GM23338 (cell line): Measurements from ENCODE around the gene PBLD. TPM values are rescaled to one million over a fixed set of nuclear protein-coding genes. Genes with fewer than 3 reads are reported as not detected.
"Not testable (repeated sequence)": the region's sequence is repeated elsewhere in the genome, so short reads cannot be mapped to it uniquely, and the experiment has no call there.

Experiments used
- ATAC-seq: fragments of 200-7000 bp; cut with Tn5 transposase; 3 replicates; pipeline ENCODE4 v1.9.1; 2020
- DNase-seq: peaks from one replicate; pipeline ENCODE4 v3.0.0-alpha.2; 2015; ENCODE audit warnings: low spot score
- H2AFZ ChIP-seq: fragments of 200-600 bp; sonication (generic); 2 replicates; pipeline ENCODE4 v1.8.0; 2016; ENCODE audit warnings: antibody characterized with exemption, mild to moderate bottlenecking, moderate library complexity
- H3F3A ChIP-seq: fragments of 200-600 bp; sonication (generic); replicated peaks from 2 replicates; pipeline ENCODE4 v1.8.0; 2017; ENCODE audit warnings: antibody characterized with exemption, mixed run types, low read depth
- H3K27ac ChIP-seq: fragments of 200-600 bp; sonication (generic); 2 replicates; pipeline ENCODE4 v1.6.1; 2016; ENCODE audit warnings: low read depth
- H3K27me3 ChIP-seq: fragments of 200-600 bp; sonication (generic); 2 replicates; pipeline ENCODE4 v1.8.0; 2016; ENCODE audit warnings: mild to moderate bottlenecking, mixed run types, moderate library complexity; ENCODE audit not compliant: insufficient read depth
- H3K36me3 ChIP-seq: fragments of 200-600 bp; sonication (generic); 2 replicates; pipeline ENCODE4 v1.8.0; 2016; ENCODE audit warnings: mild to moderate bottlenecking; ENCODE audit not compliant: insufficient read depth
- H3K4me1 ChIP-seq: fragments of 200-600 bp; sonication (generic); 2 replicates; pipeline ENCODE4 v1.8.0; 2016; ENCODE audit warnings: mild to moderate bottlenecking, moderate library complexity; ENCODE audit not compliant: insufficient read depth
- H3K4me2 ChIP-seq: fragments of 200-600 bp; sonication (generic); 2 replicates; pipeline ENCODE4 v1.7.1; 2017; ENCODE audit warnings: mixed run types
- H3K4me3 ChIP-seq: fragments of 200-600 bp; sonication (generic); 2 replicates; pipeline ENCODE4 v1.6.1; 2016; ENCODE audit warnings: mixed run types
- H3K79me2 ChIP-seq: fragments of 200-600 bp; sonication (generic); replicated peaks from 2 replicates; pipeline ENCODE4 v1.8.0; 2017; ENCODE audit warnings: mild to moderate bottlenecking; ENCODE audit not compliant: insufficient read depth
- H3K9me2 ChIP-seq: fragments of 200-600 bp; sonication (generic); 2 replicates; pipeline ENCODE4 v1.8.0; 2017; ENCODE audit not compliant: insufficient read depth
- H4K20me1 ChIP-seq: fragments of 200-600 bp; sonication (generic); replicated peaks from 2 replicates; pipeline ENCODE4 v1.8.0; 2017; ENCODE audit warnings: mild to moderate bottlenecking; ENCODE audit not compliant: insufficient read depth
- H3K27ac Mint-ChIP-seq: 2 replicates; pipeline ENCODE4 v1.8.0; 2020; ENCODE audit warnings: inconsistent platforms, mild to moderate bottlenecking, moderate library complexity, mixed read lengths
- H3K27me3 Mint-ChIP-seq: 3 replicates; pipeline ENCODE4 v1.8.0; 2022; ENCODE audit warnings: low read depth, mild to moderate bottlenecking, moderate library complexity, mixed read lengths, inconsistent platforms; ENCODE audit not compliant: insufficient read depth, poor library complexity
- H3K36me3 Mint-ChIP-seq: 3 replicates; pipeline ENCODE4 v1.8.0; 2021; ENCODE audit warnings: low read depth, mild to moderate bottlenecking, inconsistent platforms, moderate library complexity, mixed read lengths
- H3K4me1 Mint-ChIP-seq: 3 replicates; pipeline ENCODE4 v1.8.0; 2020; ENCODE audit warnings: mild to moderate bottlenecking, inconsistent platforms, mixed read lengths
- H3K4me3 Mint-ChIP-seq: 3 replicates; pipeline ENCODE4 v1.8.0; 2021; ENCODE audit warnings: moderate library complexity, mild to moderate bottlenecking, inconsistent platforms, mixed read lengths
- H3K9me3 Mint-ChIP-seq: 3 replicates; pipeline ENCODE4 v1.8.0; 2020; ENCODE audit warnings: moderate library complexity, mild to moderate bottlenecking, inconsistent platforms, mixed read lengths
- CREB1 ChIP-seq: fragments of 250-450 bp; sonication (Bioruptor Pico); IDR thresholded peaks from 2 replicates; pipeline ENCODE4 v1.5.0; 2020; ENCODE audit warnings: low read depth, mild to moderate bottlenecking, moderate library complexity
- ETS1 ChIP-seq: IDR thresholded peaks from 2 replicates; pipeline ENCODE4 v1.6.1; 2016; ENCODE audit warnings: antibody characterized with exemption
- EZH2 ChIP-seq: fragments of 200-600 bp; sonication (generic); IDR thresholded peaks from one replicate; pipeline ENCODE4 v1.8.0; 2017; ENCODE audit warnings: antibody characterized with exemption, mild to moderate bottlenecking, low read depth; ENCODE audit not compliant: unreplicated experiment
- ZNF331 ChIP-seq: fragments of 250-450 bp; sonication (Bioruptor Pico); IDR thresholded peaks from 2 replicates; pipeline ENCODE4 v1.5.0; 2020; ENCODE audit warnings: low read depth, mild to moderate bottlenecking, moderate library complexity
- polyA plus RNA-seq: library from polyadenylated mRNA; unstranded; fragments of >200 nt; fragmentation: Nextera tagmentation; extraction: Ambion mirVana; gene quantifications from 2 replicates; pipeline ENCODE4 v1.2.1, GENCODE V29; 2016
- total RNA-seq: library from RNA; depleted of rRNA; stranded (reverse); fragments of >200 nt; shearing (Covaris generic); gene quantifications from 2 replicates; pipeline ENCODE4 v1.2.3, GENCODE V29; 2014
- TF ChIP-seq, protein P1 (sequence below): fragments of 250-450 bp; sonication (Bioruptor Pico); IDR thresholded peaks from 2 replicates; pipeline ENCODE4 v1.5.0; 2020; ENCODE audit warnings: mild to moderate bottlenecking, moderate library complexity

The PBLD gene
- total and polyA plus RNA-seq, 2 experiments from 2014 or later: 0.90 to 1.5 TPM

GRCh38 chr10:68318331-68319059, 14.2 kb downstream of the PBLD start (continued):
- TF ChIP-seq, protein P1, sequence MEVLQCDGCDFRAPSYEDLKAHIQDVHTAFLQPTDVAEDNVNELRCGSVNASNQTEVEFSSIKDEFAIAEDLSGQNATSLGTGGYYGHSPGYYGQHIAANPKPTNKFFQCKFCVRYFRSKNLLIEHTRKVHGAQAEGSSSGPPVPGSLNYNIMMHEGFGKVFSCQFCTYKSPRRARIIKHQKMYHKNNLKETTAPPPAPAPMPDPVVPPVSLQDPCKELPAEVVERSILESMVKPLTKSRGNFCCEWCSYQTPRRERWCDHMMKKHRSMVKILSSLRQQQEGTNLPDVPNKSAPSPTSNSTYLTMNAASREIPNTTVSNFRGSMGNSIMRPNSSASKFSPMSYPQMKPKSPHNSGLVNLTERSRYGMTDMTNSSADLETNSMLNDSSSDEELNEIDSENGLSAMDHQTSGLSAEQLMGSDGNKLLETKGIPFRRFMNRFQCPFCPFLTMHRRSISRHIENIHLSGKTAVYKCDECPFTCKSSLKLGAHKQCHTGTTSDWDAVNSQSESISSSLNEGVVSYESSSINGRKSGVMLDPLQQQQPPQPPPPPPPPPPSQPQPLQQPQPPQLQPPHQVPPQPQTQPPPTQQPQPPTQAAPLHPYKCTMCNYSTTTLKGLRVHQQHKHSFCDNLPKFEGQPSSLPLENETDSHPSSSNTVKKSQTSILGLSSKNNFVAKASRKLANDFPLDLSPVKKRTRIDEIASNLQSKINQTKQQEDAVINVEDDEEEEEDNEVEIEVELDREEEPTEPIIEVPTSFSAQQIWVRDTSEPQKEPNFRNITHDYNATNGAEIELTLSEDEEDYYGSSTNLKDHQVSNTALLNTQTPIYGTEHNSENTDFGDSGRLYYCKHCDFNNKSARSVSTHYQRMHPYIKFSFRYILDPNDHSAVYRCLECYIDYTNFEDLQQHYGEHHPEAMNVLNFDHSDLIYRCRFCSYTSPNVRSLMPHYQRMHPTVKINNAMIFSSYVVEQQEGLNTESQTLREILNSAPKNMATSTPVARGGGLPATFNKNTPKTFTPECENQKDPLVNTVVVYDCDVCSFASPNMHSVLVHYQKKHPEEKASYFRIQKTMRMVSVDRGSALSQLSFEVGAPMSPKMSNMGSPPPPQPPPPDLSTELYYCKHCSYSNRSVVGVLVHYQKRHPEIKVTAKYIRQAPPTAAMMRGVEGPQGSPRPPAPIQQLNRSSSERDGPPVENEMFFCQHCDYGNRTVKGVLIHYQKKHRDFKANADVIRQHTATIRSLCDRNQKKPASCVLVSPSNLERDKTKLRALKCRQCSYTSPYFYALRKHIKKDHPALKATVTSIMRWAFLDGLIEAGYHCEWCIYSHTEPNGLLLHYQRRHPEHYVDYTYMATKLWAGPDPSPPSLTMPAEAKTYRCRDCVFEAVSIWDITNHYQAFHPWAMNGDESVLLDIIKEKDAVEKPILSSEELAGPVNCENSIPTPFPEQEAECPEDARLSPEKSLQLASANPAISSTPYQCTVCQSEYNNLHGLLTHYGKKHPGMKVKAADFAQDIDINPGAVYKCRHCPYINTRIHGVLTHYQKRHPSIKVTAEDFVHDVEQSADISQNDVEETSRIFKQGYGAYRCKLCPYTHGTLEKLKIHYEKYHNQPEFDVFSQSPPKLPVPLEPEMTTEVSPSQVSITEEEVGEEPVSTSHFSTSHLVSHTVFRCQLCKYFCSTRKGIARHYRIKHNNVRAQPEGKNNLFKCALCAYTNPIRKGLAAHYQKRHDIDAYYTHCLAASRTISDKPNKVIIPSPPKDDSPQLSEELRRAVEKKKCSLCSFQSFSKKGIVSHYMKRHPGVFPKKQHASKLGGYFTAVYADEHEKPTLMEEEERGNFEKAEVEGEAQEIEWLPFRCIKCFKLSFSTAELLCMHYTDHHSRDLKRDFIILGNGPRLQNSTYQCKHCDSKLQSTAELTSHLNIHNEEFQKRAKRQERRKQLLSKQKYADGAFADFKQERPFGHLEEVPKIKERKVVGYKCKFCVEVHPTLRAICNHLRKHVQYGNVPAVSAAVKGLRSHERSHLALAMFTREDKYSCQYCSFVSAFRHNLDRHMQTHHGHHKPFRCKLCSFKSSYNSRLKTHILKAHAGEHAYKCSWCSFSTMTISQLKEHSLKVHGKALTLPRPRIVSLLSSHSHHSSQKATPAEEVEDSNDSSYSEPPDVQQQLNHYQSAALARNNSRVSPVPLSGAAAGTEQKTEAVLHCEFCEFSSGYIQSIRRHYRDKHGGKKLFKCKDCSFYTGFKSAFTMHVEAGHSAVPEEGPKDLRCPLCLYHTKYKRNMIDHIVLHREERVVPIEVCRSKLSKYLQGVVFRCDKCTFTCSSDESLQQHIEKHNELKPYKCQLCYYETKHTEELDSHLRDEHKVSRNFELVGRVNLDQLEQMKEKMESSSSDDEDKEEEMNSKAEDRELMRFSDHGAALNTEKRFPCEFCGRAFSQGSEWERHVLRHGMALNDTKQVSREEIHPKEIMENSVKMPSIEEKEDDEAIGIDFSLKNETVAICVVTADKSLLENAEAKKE (CRISPR knock-in tag): no peak
- TF ChIP-seq ZNF331 (CRISPR knock-in tag): no peak

DNA sequence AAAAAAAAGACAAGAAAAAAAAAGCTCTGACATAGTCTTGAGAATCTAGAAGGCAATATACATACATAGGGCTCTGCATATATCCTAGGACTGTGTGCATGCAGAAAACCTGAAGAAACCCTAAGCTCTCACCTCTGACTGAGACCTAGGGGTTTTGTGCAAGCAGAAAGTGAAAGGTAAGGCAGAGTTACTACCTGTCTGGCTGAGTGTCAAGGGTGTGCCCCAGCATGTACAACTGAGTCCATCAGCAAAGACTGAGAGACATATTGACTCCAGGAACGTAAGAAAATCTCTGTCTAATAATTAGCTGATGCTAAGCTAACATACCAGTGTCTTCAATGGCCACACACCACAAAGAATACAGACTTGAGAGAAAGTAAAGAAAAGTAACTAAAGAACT, 17.1 kb downstream of the PBLD start:
- no peaks in the 10 kb centered on the region for H3K9me2 ChIP-seq
- peaks cover 2% of the 10 kb centered on the region for H3K27me3 Mint-ChIP-seq
- H2AFZ ChIP-seq: no peak overlapping the region
- TF ChIP-seq ETS1 (no peak), CREB1 (no peak), EZH2 (no peak)
- DNase-seq (no peak), ATAC-seq (no peak)
- H3K27ac Mint-ChIP-seq: no peak overlapping the region
- H3K9me3 Mint-ChIP-seq: peaks cover 19% of the 10 kb centered on the region
- no peaks in the 10 kb centered on the region for H3F3A ChIP-seq
- H3K4me3 Mint-ChIP-seq: no peak overlapping the region
- H3K36me3 Mint-ChIP-seq: peaks cover 11% of the 10 kb centered on the region
- no peak overlapping the region for H3K4me2 ChIP-seq
- H3K27ac ChIP-seq: no peak overlapping the region
- H3K4me1 Mint-ChIP-seq: no peaks in the 10 kb centered on the region
- no peaks in the 10 kb centered on the region for H3K4me1 ChIP-seq
- H4K20me1 ChIP-seq: no peaks in the 10 kb centered on the region
- H3K36me3 ChIP-seq: peaks cover 6% of the 10 kb centered on the region; the same call in 1 of the 2 replicates
- no peaks in the 10 kb centered on the region for H3K79me2 ChIP-seq
- no peaks in the 10 kb centered on the region for H3K27me3 ChIP-seq
- no peak overlapping the region for H3K4me3 ChIP-seq

- peaks cover 19% of the 10 kb centered on the region for H3K9me3 Mint-ChIP-seq
- H2AFZ ChIP-seq, H3K27ac ChIP-seq: not testable (repeated sequence)
Observed at GRCh38 chr10:68314930-68315329, 17.8 kb downstream of the PBLD start.

More at GRCh38 chr10:68314930-68315329, 17.8 kb downstream of the PBLD start:
- not testable (repeated sequence) for H3K9me2 ChIP-seq, H4K20me1 ChIP-seq, H3K4me3 Mint-ChIP-seq, H3K27me3 Mint-ChIP-seq, H3K4me2 ChIP-seq, H3K79me2 ChIP-seq, ATAC-seq, H3K4me1 ChIP-seq, H3K36me3 ChIP-seq, H3K4me1 Mint-ChIP-seq, H3K27ac Mint-ChIP-seq, H3K27me3 ChIP-seq, DNase-seq, H3F3A ChIP-seq, H3K4me3 ChIP-seq
- H3K36me3 Mint-ChIP-seq: peaks cover 11% of the 10 kb centered on the region
